ENCODE data around the gene RADIL.

DNA sequence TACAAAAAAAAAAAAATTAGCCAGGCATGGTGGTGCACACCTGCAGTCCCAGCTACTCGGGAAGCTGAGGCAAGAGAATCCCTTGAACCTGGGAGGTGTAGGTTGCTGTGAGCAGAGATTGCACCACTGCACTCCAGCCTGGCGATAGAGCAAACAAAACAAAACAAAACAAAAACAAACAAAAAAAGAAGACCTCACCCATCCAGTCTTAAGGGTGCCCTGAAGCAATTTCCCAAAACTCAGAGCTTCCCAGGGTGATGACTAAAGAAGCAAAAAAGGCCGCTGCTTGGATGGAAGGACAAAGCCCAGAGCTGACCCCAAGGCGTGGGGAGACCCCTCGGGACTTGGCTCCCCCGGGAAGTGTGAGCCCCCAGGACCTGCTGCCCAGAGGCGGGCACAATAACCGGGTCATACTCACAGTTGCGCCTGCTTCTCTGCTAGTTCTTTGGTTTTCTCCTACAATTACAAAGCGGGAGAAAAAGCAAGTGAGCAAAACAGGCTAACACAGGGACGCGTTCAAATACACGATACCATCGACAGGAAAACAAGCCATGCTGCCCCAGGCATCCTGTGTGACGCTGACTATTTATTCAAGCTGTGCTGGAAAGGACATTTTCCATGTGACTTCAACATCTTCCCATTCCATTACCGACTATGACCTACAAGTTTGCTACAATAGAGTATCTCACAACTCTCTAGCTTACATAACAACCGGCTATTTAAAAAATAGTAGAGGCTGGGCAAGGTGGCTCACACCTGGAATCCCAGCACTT is 51.6 kb downstream of the RADIL start:
- no peak for TF ChIP-seq CTCF (IDR thresholded peaks at IDR 0.05)
- TF ChIP-seq EP300 (IDR thresholded peaks at IDR 0.05) = no peak

Measured in tibial nerve (tissue), 4 donors.